Germinal center (tissue), 1 donor: ENCODE results near the gene FEZF1.
"Not testable (repeated sequence)": the region's sequence is repeated elsewhere in the genome, so short reads cannot be mapped to it uniquely, and the experiment has no call there.

ENCODE experiments used
- DNase-seq: peaks from one replicate; pipeline ENCODE4 v3.0.0; 2012; ENCODE audit warnings: mixed read lengths, low spot score

FEZF1 gene

DNA sequence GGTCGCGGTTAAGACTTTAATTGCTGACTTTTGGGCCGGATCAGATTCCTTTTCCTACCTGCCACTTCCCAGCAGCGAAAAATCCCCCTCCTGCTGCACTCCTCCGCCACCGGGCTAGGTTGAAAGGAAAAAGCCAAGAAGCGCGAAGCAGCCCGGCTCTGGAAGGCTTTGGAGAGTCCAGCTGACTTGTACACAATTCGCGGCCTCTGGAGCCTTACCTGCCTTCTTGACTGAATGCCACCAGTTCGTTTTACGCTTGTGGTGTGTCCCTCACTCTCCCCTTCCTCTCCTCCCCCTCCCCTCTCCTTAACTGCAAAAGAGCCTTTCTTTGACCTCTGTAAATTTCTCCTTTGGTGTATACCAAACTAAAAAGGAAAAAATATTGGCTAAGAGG is 2.7 kb upstream of the FEZF1 start:
- DNase-seq: no peak

DNA sequence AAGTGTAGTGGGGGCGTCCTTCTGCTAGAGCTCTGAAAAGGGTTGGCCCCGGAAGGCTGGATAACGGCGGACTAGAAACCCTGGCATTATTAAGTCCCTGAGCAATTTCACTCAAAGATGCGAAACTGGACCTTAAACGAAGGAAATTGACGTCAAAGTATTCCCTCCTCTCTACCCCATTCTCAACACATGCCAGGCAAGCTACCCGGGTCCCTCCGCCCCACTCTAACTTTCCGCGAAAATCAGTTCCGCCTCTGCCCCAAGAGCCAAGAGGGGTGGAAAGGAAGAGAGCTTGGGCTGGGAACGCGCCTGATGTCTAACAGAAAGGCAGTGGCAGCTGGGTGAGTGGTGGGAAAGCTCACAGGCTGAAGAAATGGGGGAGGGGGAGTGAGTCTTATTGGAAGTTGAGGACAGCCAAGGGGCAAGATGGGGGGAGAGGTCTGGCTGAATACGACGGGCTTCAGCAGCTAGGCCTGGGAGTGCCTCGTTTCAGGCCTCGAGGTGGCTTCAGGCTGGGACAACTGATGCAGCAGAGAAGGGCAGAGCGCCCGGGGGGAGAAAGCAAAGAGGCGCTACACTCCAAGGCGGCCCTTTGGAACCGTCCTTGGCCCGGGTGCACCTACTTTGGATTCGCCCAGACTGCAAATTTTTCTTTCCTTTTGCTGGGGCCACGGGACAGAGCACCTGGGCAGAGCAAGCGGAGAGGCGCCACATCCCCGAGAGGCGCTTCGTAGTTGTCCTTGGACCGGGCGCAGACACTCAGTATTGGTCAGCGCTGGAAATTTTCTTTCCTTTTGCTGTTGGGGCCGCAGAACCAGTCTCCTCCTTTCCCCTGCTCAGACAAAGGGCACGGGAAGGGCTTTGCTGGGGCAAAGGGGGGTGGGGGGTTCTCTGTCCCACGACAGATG is 2.0 kb upstream of the FEZF1 start:
- DNase-seq: no peak

DNA sequence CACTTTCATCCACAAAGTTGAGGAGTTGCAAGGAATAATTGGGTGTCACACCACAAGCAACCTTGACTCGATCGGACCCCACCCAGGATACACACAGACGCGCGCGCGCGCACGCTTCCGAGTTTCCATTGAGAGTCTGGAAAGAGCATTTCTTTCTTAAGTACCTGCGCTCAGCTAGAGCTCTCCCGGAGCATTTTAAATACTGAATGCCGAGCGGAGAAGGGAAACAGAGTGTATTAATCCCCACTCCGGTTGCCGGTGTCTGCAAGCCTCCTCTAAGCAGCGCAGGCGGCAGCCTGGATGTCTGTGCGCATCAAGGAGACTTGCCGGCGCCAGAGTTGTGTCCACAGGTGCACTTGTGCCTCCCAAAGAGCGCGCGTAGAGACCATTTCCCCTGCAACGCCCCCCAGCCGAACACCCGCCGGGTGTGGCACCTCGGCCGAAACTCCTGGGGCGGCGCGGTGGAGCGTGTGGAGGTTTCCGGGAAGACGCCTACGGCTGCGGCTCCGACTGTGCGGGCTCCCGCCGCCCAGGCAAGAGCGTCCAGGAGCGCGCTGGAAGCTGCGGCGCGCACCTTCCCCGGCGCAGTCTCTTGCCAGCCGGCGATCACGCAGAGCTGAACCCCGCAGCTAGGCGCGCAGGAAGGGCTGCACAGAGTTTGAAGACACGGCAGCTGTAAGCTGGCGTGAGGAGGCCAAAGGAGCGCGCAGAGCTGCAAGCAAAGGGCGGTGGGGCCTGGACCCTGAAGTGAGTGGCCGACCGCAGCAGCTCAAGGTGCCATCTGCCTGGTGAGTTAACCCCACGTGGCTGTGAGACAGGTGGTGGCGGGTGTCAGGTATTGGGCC is 1.1 kb upstream of the FEZF1 start:
- DNase-seq: no peak

DNA sequence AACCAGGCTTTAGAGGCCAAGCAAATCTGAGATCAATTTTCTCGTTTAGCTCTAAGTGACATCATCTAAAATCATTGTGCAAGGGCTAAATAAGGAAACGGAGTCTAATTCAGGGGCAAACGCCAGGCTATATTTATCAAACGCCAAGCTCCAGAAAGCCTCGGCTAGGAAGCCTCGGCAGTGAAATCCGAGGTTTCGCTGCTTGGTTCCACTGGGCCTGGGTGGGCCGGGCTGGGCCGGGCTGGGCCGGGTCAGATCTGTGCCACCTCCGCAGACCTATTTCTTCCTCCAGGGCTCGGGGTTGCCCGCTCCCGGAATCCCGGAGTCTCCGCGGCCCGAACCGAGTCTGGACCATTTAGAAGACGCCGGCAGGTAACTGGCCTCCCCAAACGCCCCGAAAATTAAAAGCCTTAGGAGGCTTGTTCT is 459 bp upstream of the FEZF1 start:
- no peak for DNase-seq

DNA sequence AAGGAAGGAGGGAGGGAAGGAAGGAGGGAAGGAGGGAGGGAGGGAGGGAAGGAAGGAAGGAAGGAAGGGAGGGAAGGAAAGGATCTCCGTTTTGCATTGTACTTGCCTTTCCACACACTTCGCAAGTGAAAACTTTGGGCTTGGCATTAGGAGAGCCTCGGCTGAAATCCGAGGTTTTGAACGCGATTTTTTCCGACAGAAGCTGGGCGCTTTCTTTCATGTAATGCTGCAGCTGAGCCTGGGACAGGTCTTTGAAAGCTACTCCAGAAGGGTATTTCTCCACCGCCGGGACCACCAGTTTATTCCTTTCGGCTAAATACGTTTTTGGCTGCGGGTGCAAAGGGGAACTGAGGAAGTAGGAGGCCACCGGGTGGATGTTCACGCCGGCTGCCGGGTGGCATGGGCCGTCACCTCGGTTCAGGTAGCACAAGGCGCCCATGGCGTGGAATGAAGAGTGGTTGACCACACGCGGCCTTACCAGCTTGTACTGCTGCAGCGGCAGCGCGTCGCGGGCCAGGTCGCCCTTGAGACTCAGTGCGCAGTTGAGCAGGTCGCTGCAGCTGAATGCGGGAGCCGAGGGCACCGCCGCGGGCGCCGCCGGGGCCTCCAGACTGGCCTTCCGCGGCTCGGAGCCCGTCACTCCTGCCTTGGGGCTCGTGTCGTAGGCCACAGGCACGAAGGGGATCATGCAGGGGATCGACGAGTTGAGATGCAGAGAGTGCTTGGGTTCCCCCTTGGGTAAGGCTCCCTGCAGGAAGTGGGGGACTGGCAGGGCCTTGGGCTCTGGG is 825 bp downstream of the FEZF1 start:
- no peak for DNase-seq

DNA sequence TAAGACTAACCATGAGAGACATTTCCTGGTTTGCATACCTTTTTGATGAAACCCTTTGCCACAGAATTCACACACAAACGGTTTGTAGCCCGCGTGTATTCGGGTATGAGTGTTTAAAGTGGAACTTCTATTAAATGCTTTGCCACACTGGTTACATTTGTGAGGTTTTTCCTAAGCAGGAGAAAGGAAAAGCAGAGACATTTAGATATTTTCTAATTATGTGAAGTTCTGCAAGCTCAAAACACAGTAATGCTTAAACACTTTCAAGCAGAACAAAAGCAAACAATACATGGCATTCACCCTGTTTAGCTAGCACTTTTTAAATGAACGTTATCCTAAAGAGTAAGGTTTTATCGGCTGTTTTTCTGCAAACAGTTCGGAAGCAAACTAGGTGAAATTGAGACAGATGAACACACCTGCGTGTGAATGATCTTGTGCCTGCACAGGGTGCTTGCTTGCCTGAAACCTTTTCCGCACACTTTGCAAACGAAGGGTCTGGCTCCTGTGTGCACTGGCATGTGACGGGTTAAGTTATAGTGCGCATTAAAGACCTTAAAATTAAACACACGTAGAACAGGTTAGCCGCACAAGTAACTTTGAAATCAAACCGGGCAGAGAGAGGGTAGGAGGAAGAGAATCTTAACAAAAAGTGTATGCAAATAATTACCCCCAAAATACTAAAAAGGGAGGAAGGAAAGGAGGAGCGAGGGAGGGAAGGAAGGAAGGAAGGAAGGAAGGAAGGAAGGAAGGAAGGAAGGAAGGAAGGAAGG is 1.6 kb downstream of the FEZF1 start:
- no peak for DNase-seq

DNA sequence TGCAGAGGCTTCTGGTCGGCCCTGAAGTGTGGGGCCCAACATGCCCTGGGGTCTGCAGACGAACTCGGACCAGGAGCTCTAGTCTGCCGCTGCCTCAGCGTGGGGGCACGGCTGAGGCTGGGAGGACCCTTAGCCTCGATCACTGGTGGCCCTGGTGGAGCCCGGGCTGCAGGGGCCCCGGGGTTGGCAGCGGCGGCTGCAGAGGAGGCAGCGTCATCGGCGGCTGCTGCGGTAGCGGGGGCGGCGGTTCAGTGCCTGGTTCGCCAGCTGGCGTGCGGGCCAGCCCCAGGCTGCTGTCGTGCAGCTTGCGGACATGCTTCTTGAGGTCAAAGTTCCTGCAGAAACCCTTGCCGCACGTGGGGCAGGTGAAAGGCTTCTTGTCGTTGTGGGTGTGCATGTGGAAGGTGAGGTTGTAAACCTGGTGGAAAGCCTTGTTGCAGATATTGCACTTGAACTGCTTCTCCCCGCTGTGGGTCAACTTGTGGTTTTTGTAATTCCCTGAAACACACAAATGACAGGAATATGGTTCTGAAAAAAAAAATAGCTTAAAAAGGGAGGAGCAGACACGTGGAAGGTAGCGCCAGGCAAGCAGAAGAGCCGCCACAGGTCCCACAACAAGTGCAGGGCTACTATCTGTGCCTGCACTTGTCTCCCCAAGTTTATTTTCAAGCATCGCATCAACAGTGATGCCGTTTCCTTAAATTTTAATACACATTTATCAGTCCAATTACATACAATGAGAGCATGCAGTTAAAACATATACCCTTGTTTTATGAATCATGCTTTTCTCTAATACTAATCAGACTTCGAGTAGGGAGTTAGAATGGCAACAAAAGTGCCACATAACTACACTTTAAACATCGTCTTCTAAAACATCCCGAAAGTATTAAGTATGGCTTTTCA is 2.4 kb downstream of the FEZF1 start:
- no peak for DNase-seq

DNA sequence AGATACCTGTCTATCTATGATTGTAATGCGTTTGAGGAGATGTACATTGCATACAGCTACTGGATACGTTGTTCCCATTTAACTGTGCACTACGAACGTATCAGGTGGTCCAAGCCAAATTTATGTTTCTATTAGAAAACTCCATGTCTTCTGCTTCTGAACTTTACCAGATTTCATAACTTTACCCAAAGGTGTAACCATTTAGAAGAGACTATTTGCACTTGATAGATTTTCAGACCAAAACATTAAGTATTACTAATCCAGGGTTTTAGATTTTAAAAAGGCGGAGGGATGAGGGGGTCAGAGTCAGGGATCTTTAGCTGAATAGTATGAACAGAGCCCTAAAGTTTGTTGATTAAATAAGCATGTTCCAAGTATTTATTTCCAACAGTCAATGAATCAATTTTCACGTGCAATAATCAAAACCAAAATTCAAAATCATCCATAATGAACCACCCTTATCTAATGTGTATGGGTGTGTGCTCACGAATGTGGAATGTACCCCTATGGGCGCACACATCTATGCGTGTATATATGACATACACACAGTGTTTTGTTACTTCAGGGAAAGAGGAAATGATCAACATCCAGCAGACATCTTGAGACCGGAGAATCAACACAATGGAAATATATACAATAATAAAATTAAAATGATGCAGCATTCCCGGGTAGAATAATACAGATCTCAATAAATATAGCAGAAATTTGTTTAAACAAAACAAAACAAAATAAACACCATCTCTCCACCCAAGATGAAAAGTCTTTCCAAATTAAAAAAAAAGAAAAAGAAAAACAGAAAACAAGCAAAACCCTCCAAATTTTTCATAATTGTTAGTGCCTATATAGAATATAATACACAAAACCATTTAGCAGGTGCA is 3.4 kb downstream of the FEZF1 start:
- DNase-seq: no peak

DNA sequence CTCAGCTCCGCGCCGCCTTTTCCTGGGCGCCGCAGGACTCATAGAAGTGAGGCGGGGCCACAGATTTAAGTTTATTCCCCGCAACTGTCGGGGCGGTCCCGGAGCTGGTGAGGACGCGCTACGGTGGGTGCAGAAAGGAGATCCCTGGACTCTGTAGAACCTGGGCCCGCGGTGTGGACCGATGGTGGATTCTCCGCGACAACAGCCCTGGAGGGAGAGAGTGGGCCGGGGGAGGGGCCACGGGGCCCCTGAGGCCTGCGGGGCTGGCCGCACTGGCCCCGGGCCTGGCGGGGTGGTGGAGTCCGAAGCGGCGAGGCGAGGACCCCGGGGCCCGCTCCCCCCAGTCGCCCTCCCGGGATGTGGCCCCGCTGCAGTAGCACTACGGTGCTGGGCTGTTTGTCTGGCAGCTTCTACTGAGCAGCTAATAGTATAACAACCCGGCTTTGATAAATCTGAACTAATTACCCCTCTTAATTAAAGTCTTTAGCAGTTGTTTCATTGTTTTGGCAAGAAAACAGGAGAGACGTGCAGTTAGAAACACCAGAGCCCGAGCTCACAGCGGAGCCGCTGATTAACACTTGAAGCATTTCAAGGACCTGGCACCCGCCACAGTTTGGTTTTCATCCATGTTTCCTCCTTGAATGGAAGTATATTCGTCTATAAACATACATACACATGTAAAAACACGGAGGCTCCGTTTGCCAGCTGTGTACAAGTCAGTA is 4.2 kb downstream of the FEZF1 start:
- DNase-seq: no peak

DNA sequence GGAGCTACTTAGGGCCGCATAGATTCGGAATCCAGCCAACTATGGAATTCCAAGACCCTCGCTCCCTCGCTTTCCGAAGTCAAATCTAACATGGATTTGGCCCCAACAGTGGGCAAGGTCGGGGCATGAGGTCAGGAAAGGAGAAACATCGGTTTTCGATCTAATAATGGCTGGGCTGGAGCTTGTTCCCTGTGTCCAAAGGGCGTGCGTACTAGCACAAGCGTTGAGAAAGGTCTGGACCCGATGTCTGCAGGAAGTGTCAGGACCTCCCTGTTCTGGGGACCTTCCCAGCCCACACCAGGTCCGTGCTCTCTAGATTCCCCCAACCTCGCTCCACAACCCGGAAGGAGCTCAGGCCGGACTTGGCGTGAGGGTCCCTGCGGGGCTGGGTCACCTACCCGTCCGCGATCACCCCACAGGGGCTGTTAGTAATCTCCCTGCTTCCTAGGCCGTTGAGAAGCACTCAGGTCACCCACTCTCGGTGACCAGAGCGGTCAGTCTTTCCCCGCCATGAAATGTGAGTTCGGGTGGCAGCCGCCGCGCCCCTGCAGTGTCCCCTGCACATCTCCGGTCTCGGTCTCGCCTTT is 4.8 kb downstream of the FEZF1 start:
- no peak for DNase-seq

DNA sequence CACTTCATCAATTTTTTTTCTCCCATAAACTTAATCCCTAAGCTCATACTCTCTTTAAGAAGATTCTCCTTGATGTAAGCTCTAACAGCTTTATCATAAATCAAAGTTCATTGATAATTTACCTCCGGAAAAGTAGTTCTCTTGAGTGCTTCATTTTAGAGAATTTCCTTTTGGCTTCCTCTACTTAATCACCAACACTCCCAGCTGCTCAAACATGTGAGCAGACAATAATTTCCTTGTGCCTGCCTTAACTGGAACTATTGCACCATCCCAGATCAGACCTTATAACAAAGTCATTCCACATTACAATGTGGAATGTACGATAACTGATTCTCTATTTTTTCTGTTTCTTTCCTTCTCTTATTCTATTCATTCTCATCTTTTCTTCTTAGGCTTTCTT is 5.9 kb downstream of the FEZF1 start:
- no peak for DNase-seq

DNA sequence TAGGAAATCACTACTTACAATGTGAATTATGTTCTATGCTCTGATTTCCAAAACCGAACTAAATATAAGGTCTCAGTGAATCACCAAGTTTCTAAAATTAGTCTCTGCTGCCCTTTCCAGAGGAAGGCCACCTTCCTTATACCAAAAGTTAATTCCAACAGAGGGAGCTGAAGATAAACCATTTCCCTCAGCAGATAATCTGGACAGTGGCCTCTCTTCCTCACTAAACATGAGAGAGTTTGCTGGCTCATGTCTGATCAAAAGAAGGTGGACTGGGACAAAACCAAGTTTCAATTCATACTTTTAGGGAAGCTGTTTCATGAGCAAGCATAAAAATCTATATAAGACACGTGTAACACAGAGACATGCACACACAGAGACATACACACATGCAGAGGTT is 6.4 kb downstream of the FEZF1 start:
- DNase-seq: no peak

DNA sequence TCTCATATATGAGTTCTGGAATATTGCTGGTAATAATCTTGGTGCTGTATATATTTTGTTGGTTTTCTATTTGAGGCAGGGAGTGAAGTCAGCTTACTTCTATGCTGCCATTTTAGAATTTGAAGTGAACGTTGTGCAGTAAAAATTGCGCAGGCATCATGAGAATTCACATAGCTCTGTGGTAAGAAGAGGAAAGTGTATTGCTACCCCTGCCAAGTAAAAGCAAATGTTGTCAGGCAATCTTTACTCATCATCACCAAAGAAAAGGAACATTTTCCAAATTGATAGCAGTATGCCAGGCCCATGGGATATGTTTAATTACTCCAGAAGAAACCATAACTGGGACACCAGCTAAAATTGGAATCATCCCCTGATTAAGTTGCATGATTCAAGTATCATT is 13.4 kb downstream of the FEZF1 start:
- no peak for DNase-seq

DNA sequence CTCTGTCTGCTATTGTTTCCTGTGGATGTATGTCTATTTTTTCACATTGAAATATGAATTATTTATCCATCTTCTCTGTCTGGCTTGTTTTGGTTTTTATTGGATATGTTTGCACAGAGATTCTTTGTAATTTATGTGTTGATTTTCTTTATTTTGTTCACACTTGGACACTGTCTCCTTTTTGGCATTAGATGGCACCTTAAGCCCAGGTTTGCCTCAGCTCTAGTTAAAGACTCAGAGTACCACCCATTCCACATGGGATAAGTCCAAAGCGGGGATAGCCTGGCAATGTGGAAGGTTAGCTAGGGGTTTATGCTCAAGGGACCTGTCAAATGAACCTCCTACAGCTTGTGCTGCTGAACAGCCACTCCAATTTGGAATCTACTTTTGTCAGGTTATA is 14.1 kb downstream of the FEZF1 start:
- no peak for DNase-seq

DNA sequence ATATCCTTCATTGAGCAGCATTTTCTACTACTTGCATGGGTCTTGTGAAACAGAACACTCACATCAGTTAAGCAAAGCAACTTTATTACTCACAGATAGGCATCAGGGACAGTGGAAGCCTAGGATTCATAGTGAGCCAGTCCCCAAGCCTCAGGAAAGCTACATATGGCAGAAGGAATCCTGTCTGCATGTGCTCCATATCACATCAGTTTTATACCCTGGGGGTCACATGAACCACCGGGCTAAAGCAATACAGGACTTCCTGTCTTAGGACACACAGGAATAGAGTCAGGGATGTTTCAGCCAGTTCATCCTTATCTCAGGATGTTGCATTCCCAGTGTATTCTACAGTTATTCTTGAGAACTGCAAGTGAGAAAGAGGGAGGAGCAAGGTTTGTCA is 15.1 kb downstream of the FEZF1 start:
- no peak for DNase-seq

DNA sequence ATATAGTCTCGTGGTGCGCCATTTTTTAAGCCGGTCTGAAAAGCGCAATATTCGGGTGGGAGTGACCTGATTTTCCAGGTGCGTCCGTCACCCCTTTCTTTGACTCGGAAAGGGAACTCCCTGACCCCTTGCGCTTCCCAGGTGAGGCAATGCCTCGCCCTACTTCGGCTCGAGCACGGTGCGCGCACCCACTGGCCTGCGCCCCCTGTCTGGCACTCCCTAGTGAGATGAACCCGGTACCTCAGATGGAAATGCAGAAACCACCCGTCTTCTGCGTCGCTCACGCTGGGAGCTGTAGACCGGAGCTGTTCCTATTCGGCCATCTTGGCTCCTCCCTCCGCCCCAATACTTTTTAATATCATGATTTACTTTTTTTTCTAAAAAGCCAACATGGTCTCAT is 19.9 kb downstream of the FEZF1 start:
- not testable (repeated sequence) for DNase-seq

DNA sequence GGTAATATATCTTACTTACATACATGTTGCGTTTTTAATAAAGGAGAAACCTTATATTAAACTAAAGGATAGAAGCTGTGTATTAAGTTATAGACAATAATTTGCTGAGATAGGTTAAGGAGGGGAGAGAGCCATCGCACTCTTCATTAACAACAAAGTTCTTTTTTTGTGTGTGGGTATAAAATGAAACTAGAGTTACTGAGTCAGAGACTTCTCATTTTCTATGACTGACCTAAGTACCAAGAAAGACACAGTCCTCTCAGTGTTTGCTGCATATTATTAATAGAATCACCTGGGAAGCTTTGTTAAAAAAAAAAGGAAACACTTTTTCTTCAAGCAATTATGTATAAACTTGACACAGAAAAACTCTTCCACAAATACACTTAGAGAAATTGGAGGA is 31.4 kb downstream of the FEZF1 start:
- DNase-seq: no peak

DNA sequence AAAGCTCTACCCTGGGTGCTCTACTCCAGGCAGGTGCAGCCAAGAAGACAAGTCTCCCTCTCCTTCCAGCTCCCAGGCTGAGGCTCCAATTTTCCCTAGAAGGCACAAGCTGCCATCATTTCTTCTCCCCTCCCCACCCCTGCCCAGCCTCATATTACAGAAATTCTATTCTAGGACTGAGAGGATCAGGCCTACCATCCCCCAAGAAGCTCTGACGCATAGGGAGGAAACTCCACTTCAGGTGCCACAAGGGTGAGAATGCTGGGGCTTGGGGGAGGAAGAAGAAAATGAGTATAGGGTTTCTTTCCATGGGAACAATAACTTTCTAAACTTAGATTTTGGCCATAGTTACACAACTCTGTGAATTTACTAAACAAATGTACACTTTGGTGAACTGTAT is 35.3 kb downstream of the FEZF1 start:
- no peak for DNase-seq

DNA sequence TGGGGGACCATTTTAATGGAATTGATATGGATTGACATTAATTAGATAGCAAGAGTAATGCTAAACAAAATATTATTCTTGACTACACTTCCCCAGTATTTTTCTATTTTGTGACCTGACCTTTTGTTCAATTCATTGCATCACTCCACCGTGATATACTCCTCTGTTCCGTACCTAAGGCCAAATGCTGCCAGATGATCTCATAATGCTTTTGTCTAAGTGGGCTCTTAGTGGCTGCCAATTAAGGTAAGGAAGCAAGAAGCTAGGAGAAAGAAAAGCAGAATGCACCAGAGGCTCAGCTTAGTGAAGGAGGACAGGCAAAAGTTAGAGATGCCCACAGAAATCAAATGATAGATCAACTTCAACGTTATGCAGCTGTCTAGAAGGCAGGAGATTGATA is 36.4 kb downstream of the FEZF1 start:
- DNase-seq: no peak
